Measurements from ENCODE around the gene KCNH1.

DNA sequence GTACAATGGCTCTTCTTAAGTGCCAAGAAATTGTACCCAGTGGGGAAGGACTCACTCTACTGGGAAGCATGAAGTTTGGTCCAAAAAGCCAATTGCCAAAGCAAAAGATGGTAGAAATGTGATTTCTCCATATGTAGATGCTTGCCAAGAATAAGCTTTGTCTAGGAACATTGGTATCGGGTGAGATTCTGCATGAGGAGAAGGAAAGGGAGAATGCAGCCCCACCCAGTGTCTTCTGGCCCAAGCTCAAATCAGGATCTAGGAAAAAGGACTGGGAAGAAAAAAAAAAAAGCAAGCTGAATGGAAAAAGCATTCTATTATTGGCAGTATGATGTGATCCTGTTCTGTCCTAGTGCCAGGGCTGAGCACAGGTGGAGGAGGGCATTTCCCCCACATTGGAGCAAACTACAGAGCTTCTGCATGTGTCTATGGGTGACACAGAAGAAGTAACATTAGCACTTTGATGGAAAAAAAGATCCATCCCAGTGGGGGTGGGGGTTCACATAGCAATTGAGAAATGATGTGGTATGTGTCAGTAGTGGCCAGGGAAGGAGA lies 226.6 kb downstream of the KCNH1 start:
- TF ChIP-seq CTCF (IDR thresholded peaks at IDR 0.05; ENCODE audit: low read depth, low read length) (no peak), MAX (IDR thresholded peaks at IDR 0.05; ENCODE audit: low read depth, low read length) (no peak), MYC (IDR thresholded peaks at IDR 0.05; ENCODE audit: low read depth, low read length) (no peak)
